Measurements from ENCODE around the gene XRCC6. TPM values are rescaled to one million over a fixed set of nuclear protein-coding genes. Genes with fewer than 3 reads are reported as not detected.

The XRCC6 gene
- total RNA-seq, 4 donors from 2014 or later: 236 to 277 (median 258) TPM

DNA sequence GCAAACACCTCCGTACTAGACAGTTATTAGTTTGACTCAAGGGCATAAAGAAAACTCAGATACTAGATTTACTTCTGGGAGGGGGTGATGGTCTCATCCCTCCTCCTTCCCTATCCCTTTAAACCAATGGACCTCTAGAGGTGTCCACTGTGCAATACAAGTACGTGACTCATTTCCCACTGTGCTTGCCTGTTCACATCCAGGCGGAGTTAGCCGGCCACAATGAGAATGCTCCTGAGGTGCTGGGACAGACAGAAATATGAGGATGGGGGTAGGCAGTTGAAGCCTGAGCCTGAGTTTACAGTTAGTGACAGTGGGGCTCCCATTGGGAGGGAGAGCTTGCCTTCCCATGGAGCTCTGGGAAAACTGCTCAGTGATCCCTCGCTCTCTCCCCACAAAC lies 23.0 kb upstream of the XRCC6 start:
- TF ChIP-seq POLR2A (IDR thresholded peaks at IDR 0.05) (no peak), POLR2AphosphoS5 (IDR thresholded peaks at IDR 0.05) (no peak), CTCF (IDR thresholded peaks at IDR 0.05) (no peak), EP300 (IDR thresholded peaks at IDR 0.05) (no peak)
- H3K4me3 ChIP-seq: no peak overlapping the region
- H3K27ac ChIP-seq: no peak overlapping the region
- H3K9me3 ChIP-seq: no peaks in the 10 kb centered on the region
- ATAC-seq: no peak
- H3K4me1 ChIP-seq: peaks cover 0 to 9% (median 0%) of the 10 kb centered on the region in 3 donors
- H3K36me3 ChIP-seq: peaks cover 0 to 40% of the 10 kb centered on the region in 2 donors
- WGBS, 2 donors (ENCODE audit: low coverage in 1 of 2): 70 to 100% methylated on average over 1 to 4 of the region's 5 CpGs
- no peaks in the 10 kb centered on the region for H3K27me3 ChIP-seq

- no peak for ATAC-seq
- H3K27ac ChIP-seq: no peak overlapping the region
- 89 to 100% methylated on average over 3 to 7 of the region's 8 CpGs for WGBS, 2 donors (ENCODE audit: low coverage in 1 of 2)
Observed at GRCh38 chr22:41598891-41599635, 22.0 kb upstream of the XRCC6 start.

DNA sequence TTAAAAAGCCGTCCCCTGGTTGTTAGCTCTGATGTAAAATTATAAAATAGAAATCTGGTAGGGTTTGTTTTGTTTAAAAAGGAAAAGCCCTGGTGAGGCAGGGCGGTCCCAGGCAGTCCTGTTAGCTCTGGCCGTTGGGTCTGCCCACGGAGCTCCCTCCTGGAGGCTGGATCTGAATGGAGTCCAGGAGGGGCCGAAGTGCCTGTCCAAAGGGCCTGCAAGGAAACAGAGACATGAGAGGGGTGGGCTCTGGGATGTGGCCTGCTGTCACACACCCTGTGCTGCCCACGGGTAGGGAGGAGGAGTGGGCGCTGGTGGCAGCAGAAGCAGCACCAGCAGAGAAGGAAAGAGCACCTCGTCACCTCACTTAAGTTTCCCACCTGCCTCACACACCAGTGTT lies 20.1 kb upstream of the XRCC6 start:
- Histone ChIP-seq H3K9me3 (no peaks in the 10 kb centered on the region), H3K4me3 (no peak overlapping the region), H3K27me3 (no peaks in the 10 kb centered on the region), H3K4me1 (peaks cover 0 to 9% (median 0%) of the 10 kb centered on the region in 3 donors), H3K36me3 (peaks cover 0 to 69% of the 10 kb centered on the region in 2 donors), H3K27ac (no peak overlapping the region)
- no peak for TF ChIP-seq POLR2A (IDR thresholded peaks at IDR 0.05)
- no peak for TF ChIP-seq CTCF (IDR thresholded peaks at IDR 0.05)
- TF ChIP-seq EP300 (IDR thresholded peaks at IDR 0.05): no peak
- no peak for TF ChIP-seq POLR2AphosphoS5 (IDR thresholded peaks at IDR 0.05)
- WGBS, 2 donors (ENCODE audit: low coverage in 1 of 2): 73% methylated on average over 6 of the region's 8 CpGs; no CpG with 5 or more reads in 1 of the 2 donors
- ATAC-seq: no peak

More at GRCh38 chr22:41598891-41599635, 22.0 kb upstream of the XRCC6 start:
- no peak for TF ChIP-seq POLR2AphosphoS5 (IDR thresholded peaks at IDR 0.05)
- no peak for TF ChIP-seq EP300 (IDR thresholded peaks at IDR 0.05)
- no peak for TF ChIP-seq POLR2A (IDR thresholded peaks at IDR 0.05)
- TF ChIP-seq CTCF (IDR thresholded peaks at IDR 0.05): no peak
- Histone ChIP-seq H3K9me3 (no peaks in the 10 kb centered on the region), H3K4me3 (no peak overlapping the region), H3K36me3 (peaks cover 0 to 49% of the 10 kb centered on the region in 2 donors), H3K27me3 (no peaks in the 10 kb centered on the region), H3K4me1 (peaks cover 0 to 9% (median 0%) of the 10 kb centered on the region in 3 donors)

DNA sequence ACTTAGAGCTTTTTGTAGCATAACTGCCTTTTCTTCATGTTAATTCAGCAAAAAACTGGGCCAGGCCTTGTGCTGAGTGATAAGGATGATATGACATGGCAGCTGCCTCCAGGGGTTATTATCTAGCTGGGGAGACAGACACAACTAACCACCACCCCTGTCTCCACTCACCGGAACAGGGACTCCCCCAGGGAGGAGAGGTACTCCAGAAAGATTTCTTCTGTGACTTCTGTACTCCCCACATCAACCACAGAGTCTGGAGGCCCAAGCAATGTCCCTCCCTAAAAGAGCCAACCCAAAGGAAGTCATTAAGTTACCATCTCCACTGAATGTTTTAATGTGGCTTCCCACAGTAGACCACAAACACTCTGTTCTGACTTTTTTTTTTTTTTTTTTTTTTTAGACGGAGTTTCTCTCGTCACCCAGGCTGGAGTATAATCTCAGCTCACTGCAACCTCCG lies 17.2 kb upstream of the XRCC6 start:
- H3K4me3 ChIP-seq: no peak overlapping the region
- no peak for ATAC-seq
- TF ChIP-seq POLR2A (IDR thresholded peaks at IDR 0.05): no peak
- H3K27me3 ChIP-seq: no peaks in the 10 kb centered on the region
- no peaks in the 10 kb centered on the region for H3K4me1 ChIP-seq
- no peaks in the 10 kb centered on the region for H3K9me3 ChIP-seq
- peaks cover 0 to 93% of the 10 kb centered on the region in 2 donors for H3K36me3 ChIP-seq
- H3K27ac ChIP-seq: no peak overlapping the region
- 84 to 89% methylated on average over 2 to 3 of the region's 4 CpGs for WGBS, 2 donors (ENCODE audit: low coverage in 1 of 2)

DNA sequence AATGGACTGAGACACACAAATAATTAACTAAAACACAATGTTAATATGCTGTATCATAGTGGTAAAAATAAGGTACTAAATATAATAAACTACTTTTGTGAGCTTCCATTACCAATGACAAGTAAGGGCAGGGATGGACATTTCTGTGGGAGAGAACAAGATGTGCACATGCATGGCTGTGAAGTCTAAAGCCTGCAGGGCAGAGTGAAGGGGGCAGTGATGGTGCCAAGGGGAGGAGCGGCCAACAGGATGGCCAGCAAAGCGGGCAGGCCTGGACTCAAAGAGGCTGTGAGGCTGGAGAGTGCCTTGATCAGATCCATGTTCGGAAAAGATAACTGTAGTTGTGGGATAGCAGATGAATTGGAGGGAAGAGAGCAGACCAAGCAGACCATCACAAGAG lies 12.7 kb upstream of the XRCC6 start:
- H3K9me3 ChIP-seq: no peaks in the 10 kb centered on the region
- WGBS, 2 donors (ENCODE audit: low coverage in 1 of 2): 93 to 96% methylated on average over 3 of the region's 3 CpGs
- H3K27me3 ChIP-seq: no peaks in the 10 kb centered on the region
- no peaks in the 10 kb centered on the region for H3K4me1 ChIP-seq
- no peak overlapping the region for H3K4me3 ChIP-seq
- peaks cover 0 to 51% of the 10 kb centered on the region in 2 donors for H3K36me3 ChIP-seq
- no peak overlapping the region for H3K27ac ChIP-seq
- TF ChIP-seq EP300 (IDR thresholded peaks at IDR 0.05) (no peak), POLR2A (IDR thresholded peaks at IDR 0.05) (no peak), CTCF (IDR thresholded peaks at IDR 0.05) (no peak), POLR2AphosphoS5 (IDR thresholded peaks at IDR 0.05) (no peak)
- ATAC-seq: no peak
